NB4 (cell line): ENCODE results near the gene SESN1.

Experiments used
- CTCF ChIP-seq: IDR thresholded peaks from one replicate; pipeline ENCODE4 v1.5.1; 2012; ENCODE audit warnings: low read depth, low read length
- MAX ChIP-seq: IDR thresholded peaks from 2 replicates; pipeline ENCODE4 v1.6.1; 2011; ENCODE audit warnings: low read depth, low read length
- MYC ChIP-seq: IDR thresholded peaks from 2 replicates; pipeline ENCODE4 v1.6.1; 2011; ENCODE audit warnings: low read depth, low read length

DNA sequence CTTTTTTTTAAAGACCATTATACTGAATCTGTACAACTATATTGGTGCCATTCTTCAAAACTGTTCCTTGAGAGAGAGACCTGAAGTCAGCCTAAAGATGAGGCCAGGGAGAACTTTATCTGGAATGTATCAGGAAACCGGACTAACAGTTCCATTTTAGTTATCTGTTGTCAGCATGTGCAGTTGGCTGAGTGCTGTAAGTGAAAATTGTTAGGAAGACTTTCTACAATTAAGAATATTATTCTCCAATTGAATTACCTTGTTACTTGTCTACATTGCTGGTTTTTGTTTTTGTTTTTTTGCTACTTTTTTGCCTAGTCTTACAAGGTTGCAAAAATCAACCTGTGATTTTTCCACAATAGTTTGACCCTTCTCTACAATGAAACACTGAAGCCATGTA lies 8.1 kb upstream of the SESN1 start:
- TF ChIP-seq CTCF (no peak), MAX (no peak), MYC (no peak)
